Panc1 (cell line): ENCODE measurements around the gene BATF3. TPM values are rescaled to one million over a fixed set of nuclear protein-coding genes. Genes with fewer than 3 reads are reported as not detected.

ENCODE experiments used
- ATAC-seq: fragments of 200-7000 bp; cut with Tn5 transposase; 2 replicates; pipeline ENCODE4 v1.9.1; 2020; ENCODE audit warnings: mild to moderate bottlenecking, moderate library complexity
- BruUV-seq: library from RNA; stranded (reverse); fragments of 400-500 nt; replicated peaks from 2 replicates; lab custom pipeline; 2021; lab: Mats Ljungman, UMichigan
- CTCF ChIA-PET: fragments of 300-600 bp; sonication (Branson Sonifier 250); formaldehyde crosslinking; loops from one replicate; lab custom pipeline; 2022; ENCODE audit warnings: antibody characterized with exemption; lab: Charles Lee
- POLR2A ChIA-PET: fragments of 300-600 bp; sonication (Branson Sonifier 250); formaldehyde crosslinking; loops from one replicate; lab custom pipeline; 2022; ENCODE audit warnings: antibody characterized with exemption; lab: Charles Lee
- DNase-seq: peaks from one replicate; pipeline ENCODE4 v3.0.0-alpha.2; 2010; ENCODE audit warnings: low read depth, low spot score
- H3K27ac ChIP-seq: 2 replicates; pipeline ENCODE4 v1.5.1; 2011; ENCODE audit warnings: mild to moderate bottlenecking, low read length, inconsistent platforms
- H3K27me3 ChIP-seq: fragments of 200-500 bp; sonication (Bioruptor generic); 2 replicates; pipeline ENCODE4 v1.6.0; 2014; ENCODE audit warnings: low read length, inconsistent platforms; ENCODE audit not compliant: control insufficient read depth, insufficient read depth
- H3K36me3 ChIP-seq: fragments of 200-500 bp; sonication (Bioruptor generic); 2 replicates; pipeline ENCODE4 v1.5.1; 2014; ENCODE audit warnings: inconsistent platforms, mild to moderate bottlenecking, low read length, moderate library complexity; ENCODE audit not compliant: control insufficient read depth, insufficient read depth
- H3K4me1 ChIP-seq: 2 replicates; pipeline ENCODE4 v1.5.1; 2011; ENCODE audit warnings: inconsistent platforms, mild to moderate bottlenecking, low read length, moderate library complexity; ENCODE audit not compliant: control insufficient read depth, insufficient read depth
- H3K4me3 ChIP-seq, 2 experiments: 2 replicates each; pipeline ENCODE4 v1.5.1; 2011 to 2012; ENCODE audit warnings: low read depth in 2 of 2, low read length in 2 of 2, mild to moderate bottlenecking in 2 of 2, inconsistent platforms in 1 of 2, moderate library complexity in 1 of 2
- H3K9me3 ChIP-seq: fragments of 200-500 bp; sonication (Bioruptor generic); 2 replicates; pipeline ENCODE4 v1.5.1; 2014; ENCODE audit warnings: low read depth, mild to moderate bottlenecking, inconsistent platforms, low read length, moderate library complexity; ENCODE audit not compliant: control insufficient read depth, insufficient read depth
- CTCF ChIP-seq: fragments of 450-650 bp; IDR thresholded peaks from 2 replicates; pipeline ENCODE4 v1.5.1; 2017; ENCODE audit warnings: mild to moderate bottlenecking
- POLR2AphosphoS5 ChIP-seq: IDR thresholded peaks from 2 replicates; pipeline ENCODE4 v1.6.1; 2012; ENCODE audit warnings: mild to moderate bottlenecking, low read depth, low read length, moderate library complexity
- REST ChIP-seq, 2 experiments: IDR thresholded peaks; 2 replicates each; pipeline ENCODE4 v1.6.1; 2011 to 2012; ENCODE audit warnings: low read depth in 2 of 2, control low read depth in 1 of 2, low read length in 1 of 2, mild to moderate bottlenecking in 1 of 2, moderate library complexity in 1 of 2; ENCODE audit not compliant: insufficient read depth in 1 of 2
- SIN3A ChIP-seq: IDR thresholded peaks from 2 replicates; pipeline ENCODE4 v1.6.1; 2012; ENCODE audit warnings: low read depth, mild to moderate bottlenecking, low read length, moderate library complexity, borderline replicate concordance; ENCODE audit not compliant: insufficient read depth
- TCF7L2 ChIP-seq: IDR thresholded peaks from 2 replicates; pipeline ENCODE4 v1.6.1; 2011; ENCODE audit warnings: mild to moderate bottlenecking, low read depth, low read length, inconsistent platforms
- in situ Hi-C: cut with HindIII; loops from 2 replicates; pipeline ENCODE4 v1.10.0; 2016; ENCODE audit warnings: low sequenced_read_pairs, low pct_unique_long_range_greater_than_20kb
- intact Hi-C: fragments of 100-400 bp; cut with micrococcal nuclease; formaldehyde crosslinking; loops from one replicate; pipeline ENCODE4 v1.10.0; 2022; ENCODE audit not compliant: unreplicated experiment
- total RNA-seq: library from RNA; stranded (reverse); gene quantifications from one replicate; pipeline ENCODE4 v1.2.1, GENCODE V29; 2021; ENCODE audit not compliant: unreplicated experiment

BATF3 gene
- total RNA-seq, 1 experiment from 2014 or later: 2.4 TPM

- CTCF ChIA-PET: interaction anchor here (2.8 kb wide), 1 partner anchor 57 kb away, joined by 11 read pairs; no protein-coding TSS in a partner anchor
- in situ Hi-C loops (no loop called here), intact Hi-C loops (no loop called here)
- ATAC-seq: 0 out of 2 replicates have a peak, but pooled peaks have one; percentile 15
- peak overlapping the region; percentile 44; the same call in 1 of the 2 replicates for H3K27ac ChIP-seq
- POLR2A ChIA-PET: interaction anchor here (0.5 kb wide), 1 partner anchor 8 kb away, joined by 10 read pairs; no protein-coding TSS in a partner anchor
- BruUV-seq: no TSS peak
- TF ChIP-seq POLR2AphosphoS5 (no peak), SIN3A (no peak), CTCF (no peak), REST (IDR thresholded peaks at IDR 0.05; ENCODE audit: insufficient read depth in 1 of 2, low read depth in 2 of 2, low read length in 1 of 2) (no peak), TCF7L2 (no peak)
- H3K4me1 ChIP-seq: peaks cover 14% of the 10 kb centered on the region
- peaks cover under 1% of the 10 kb centered on the region for H3K27me3 ChIP-seq
- no peak overlapping the region for H3K4me3 ChIP-seq
- H3K9me3 ChIP-seq: no peaks in the 10 kb centered on the region
- H3K36me3 ChIP-seq: no peaks in the 10 kb centered on the region
- DNase-seq: no peak
Observed at GRCh38 chr1:212722270-212722957, 22.8 kb upstream of the BATF3 start.

DNA sequence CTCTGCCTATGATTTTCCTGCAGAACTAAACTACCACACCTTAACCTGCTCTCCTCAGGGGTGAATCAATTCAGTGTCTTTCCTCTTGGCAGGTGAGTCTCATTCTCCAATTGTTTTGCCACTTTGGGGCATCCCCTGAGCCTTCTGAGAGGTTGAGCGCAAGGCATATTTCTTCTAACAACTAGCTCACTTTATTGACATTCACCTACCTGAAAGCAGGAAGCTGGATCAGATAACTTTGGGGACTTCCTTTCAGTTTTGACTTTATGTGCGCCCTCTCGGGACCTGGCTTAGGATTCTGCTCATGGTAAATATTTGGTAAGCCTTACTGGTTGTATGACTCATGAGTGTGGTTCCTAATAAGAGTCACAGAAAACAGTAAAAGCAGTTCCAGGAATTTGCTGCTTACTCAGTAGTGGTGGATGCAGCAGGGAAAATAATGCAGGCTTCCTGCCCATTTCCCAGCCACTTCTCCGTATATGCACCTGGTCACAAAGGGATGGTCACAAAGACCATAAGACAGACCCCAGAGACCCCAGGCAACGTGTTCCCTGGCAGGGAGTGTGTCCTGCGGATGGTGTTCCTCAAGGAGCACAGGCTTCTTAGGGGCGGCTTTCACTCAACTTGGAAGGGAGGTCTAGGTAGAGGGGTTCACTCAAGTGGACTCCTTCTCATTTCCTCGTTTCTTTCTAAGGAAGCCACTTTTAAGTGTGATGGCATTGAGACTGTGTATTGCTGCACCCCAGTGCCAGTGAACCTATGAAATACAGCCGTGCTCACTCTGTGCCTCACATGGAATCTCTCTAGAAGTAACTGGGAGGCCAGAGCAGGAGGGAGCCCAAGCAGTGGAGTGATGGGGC is 22.0 kb upstream of the BATF3 start:
- peaks cover 14% of the 10 kb centered on the region for H3K4me1 ChIP-seq
- BruUV-seq: no TSS peak
- ChIA-PET CTCF (interaction anchor here (2.8 kb wide), 1 partner anchor 56 kb away, joined by 11 read pairs; no protein-coding TSS in a partner anchor), POLR2A (interaction anchor here (0.5 kb wide), 1 partner anchor 9 kb away, joined by 10 read pairs; no protein-coding TSS in a partner anchor)
- H3K27me3 ChIP-seq: peaks cover 3% of the 10 kb centered on the region
- peak overlapping the region in 1 of 2 experiments; percentile 35; a peak in 2 of 4 replicates for H3K4me3 ChIP-seq
- in situ Hi-C loops: no loop called here
- intact Hi-C loops: no loop called here
- TF ChIP-seq TCF7L2: no peak
- TF ChIP-seq CTCF: no peak
- TF ChIP-seq POLR2AphosphoS5: no peak
- no peak for TF ChIP-seq SIN3A
- no peak for TF ChIP-seq REST (IDR thresholded peaks at IDR 0.05; ENCODE audit: insufficient read depth in 1 of 2, low read depth in 2 of 2, low read length in 1 of 2)
- no peaks in the 10 kb centered on the region for H3K36me3 ChIP-seq
- H3K9me3 ChIP-seq: no peaks in the 10 kb centered on the region
- ATAC-seq: peak; percentile 93
- peak; percentile 48 for DNase-seq
- H3K27ac ChIP-seq: peak overlapping the region; percentile 44; the same call in 1 of the 2 replicates
